ENCODE measurements around the gene SRGN. TPM values are rescaled to one million over a fixed set of nuclear protein-coding genes. Genes with fewer than 3 reads are reported as not detected.
A peak's percentile ranks its signal among the peaks of the same experiment; 100 is the strongest.

The SRGN gene
- total RNA-seq, 1 experiment from 2014 or later: 0.59 TPM

GRCh38 chr10:69070951-69071350, 17.0 kb upstream of the SRGN start:
- H3K4me3 ChIP-seq: no peak overlapping the region
- H3K4me1 ChIP-seq: peaks cover 6% of the 10 kb centered on the region
- H3K36me3 ChIP-seq: no peaks in the 10 kb centered on the region
- no peak overlapping the region for H3K27ac ChIP-seq
- no peaks in the 10 kb centered on the region for H3K27me3 ChIP-seq
- no peak for DNase-seq
- no peaks in the 10 kb centered on the region for H3K9me3 ChIP-seq (replicated peaks)

- H3K27me3 ChIP-seq: no peaks in the 10 kb centered on the region
- H3K4me3 ChIP-seq: no peak overlapping the region
- H3K27ac ChIP-seq: no peak overlapping the region
- no peak for DNase-seq
- no peaks in the 10 kb centered on the region for H3K36me3 ChIP-seq
- peaks cover 6% of the 10 kb centered on the region for H3K4me1 ChIP-seq
- no peaks in the 10 kb centered on the region for H3K9me3 ChIP-seq (replicated peaks)
Observed at GRCh38 chr10:69071610-69072009, 16.3 kb upstream of the SRGN start.

- no peak overlapping the region for H3K27ac ChIP-seq
- no peak for DNase-seq
- no peak overlapping the region for H3K4me3 ChIP-seq
- no peaks in the 10 kb centered on the region for H3K9me3 ChIP-seq (replicated peaks)
- H3K36me3 ChIP-seq: no peaks in the 10 kb centered on the region
- no peaks in the 10 kb centered on the region for H3K27me3 ChIP-seq
- peaks cover 7% of the 10 kb centered on the region for H3K4me1 ChIP-seq
Observed at GRCh38 chr10:69073026-69073425, 14.9 kb upstream of the SRGN start.

GRCh38 chr10:69073736-69074364, 14.1 kb upstream of the SRGN start:
- H3K4me3 ChIP-seq: no peak overlapping the region

GRCh38 chr10:69074532-69074931, 13.4 kb upstream of the SRGN start:
- Histone ChIP-seq H3K27me3 (no peaks in the 10 kb centered on the region), H3K36me3 (no peaks in the 10 kb centered on the region), H3K27ac (no peak overlapping the region), H3K9me3 (replicated peaks) (no peaks in the 10 kb centered on the region), H3K4me3 (no peak overlapping the region), H3K4me1 (peaks cover 8% of the 10 kb centered on the region)
- no peak for DNase-seq

More at GRCh38 chr10:69073736-69074364, 14.1 kb upstream of the SRGN start:
- no peak for DNase-seq
- no peaks in the 10 kb centered on the region for H3K27me3 ChIP-seq
- H3K4me1 ChIP-seq: peaks cover 11% of the 10 kb centered on the region
- no peaks in the 10 kb centered on the region for H3K36me3 ChIP-seq
- no peaks in the 10 kb centered on the region for H3K9me3 ChIP-seq (replicated peaks)
- no peak overlapping the region for H3K27ac ChIP-seq

- Histone ChIP-seq H3K4me1 (peaks cover 5% of the 10 kb centered on the region; the same call in 1 of the 2 replicates), H3K27me3 (no peaks in the 10 kb centered on the region), H3K4me3 (no peak overlapping the region), H3K9me3 (replicated peaks) (no peaks in the 10 kb centered on the region), H3K36me3 (no peaks in the 10 kb centered on the region), H3K27ac (no peak overlapping the region)
- DNase-seq: no peak
Observed at GRCh38 chr10:69075431-69075830, 12.5 kb upstream of the SRGN start.

GRCh38 chr10:69078311-69078710, 9.6 kb upstream of the SRGN start:
- Histone ChIP-seq H3K4me1 (peaks cover 5% of the 10 kb centered on the region; the same call in 1 of the 2 replicates), H3K9me3 (replicated peaks) (no peaks in the 10 kb centered on the region), H3K27ac (no peak overlapping the region), H3K36me3 (no peaks in the 10 kb centered on the region), H3K27me3 (no peaks in the 10 kb centered on the region), H3K4me3 (no peak overlapping the region)
- DNase-seq: peak; percentile 43 to 76

- DNase-seq: no peak
- Histone ChIP-seq H3K4me1 (peaks cover 5% of the 10 kb centered on the region; the same call in 1 of the 2 replicates), H3K36me3 (no peaks in the 10 kb centered on the region), H3K27me3 (no peaks in the 10 kb centered on the region), H3K4me3 (no peak overlapping the region), H3K9me3 (replicated peaks) (no peaks in the 10 kb centered on the region), H3K27ac (no peak overlapping the region)
Observed at GRCh38 chr10:69080226-69080625, 7.7 kb upstream of the SRGN start.

GRCh38 chr10:69086001-69086509, 1.8 kb upstream of the SRGN start:
- Histone ChIP-seq H3K27ac (no peak overlapping the region), H3K9me3 (replicated peaks) (no peaks in the 10 kb centered on the region), H3K4me1 (no peaks in the 10 kb centered on the region), H3K4me3 (peak overlapping the region; percentile 48), H3K36me3 (no peaks in the 10 kb centered on the region), H3K27me3 (no peaks in the 10 kb centered on the region)
- peak; percentile 33 to 63 for DNase-seq

GRCh38 chr10:69088471-69088769, 517 bp downstream of the SRGN start:
- H3K4me3 ChIP-seq: no peak overlapping the region
- no peaks in the 10 kb centered on the region for H3K9me3 ChIP-seq (replicated peaks)
- H3K4me1 ChIP-seq: no peaks in the 10 kb centered on the region
- no peak overlapping the region for H3K27ac ChIP-seq
- no peak for DNase-seq
- H3K36me3 ChIP-seq: no peaks in the 10 kb centered on the region
- H3K27me3 ChIP-seq: no peaks in the 10 kb centered on the region

- H3K4me3 ChIP-seq: no peak overlapping the region
- no peaks in the 10 kb centered on the region for H3K27me3 ChIP-seq
- no peak for DNase-seq
- no peaks in the 10 kb centered on the region for H3K9me3 ChIP-seq (replicated peaks)
- H3K4me1 ChIP-seq: no peaks in the 10 kb centered on the region
- H3K27ac ChIP-seq: no peak overlapping the region
- H3K36me3 ChIP-seq: no peaks in the 10 kb centered on the region
Observed at GRCh38 chr10:69088801-69089501, 1.0 kb downstream of the SRGN start.

GRCh38 chr10:69089638-69090599, 2.0 kb downstream of the SRGN start:
- Histone ChIP-seq H3K27ac (no peak overlapping the region), H3K9me3 (replicated peaks) (no peaks in the 10 kb centered on the region), H3K36me3 (no peaks in the 10 kb centered on the region), H3K4me3 (no peak overlapping the region), H3K4me1 (no peaks in the 10 kb centered on the region), H3K27me3 (no peaks in the 10 kb centered on the region)
- DNase-seq: no peak

GRCh38 chr10:69090685-69091084, 2.8 kb downstream of the SRGN start:
- no peak overlapping the region for H3K27ac ChIP-seq
- DNase-seq: no peak

GRCh38 chr10:69091143-69091651, 3.3 kb downstream of the SRGN start:
- Histone ChIP-seq H3K4me1 (no peaks in the 10 kb centered on the region), H3K27ac (no peak overlapping the region), H3K27me3 (no peaks in the 10 kb centered on the region), H3K4me3 (no peak overlapping the region), H3K36me3 (no peaks in the 10 kb centered on the region), H3K9me3 (replicated peaks) (no peaks in the 10 kb centered on the region)
- DNase-seq: no peak

More at GRCh38 chr10:69090685-69091084, 2.8 kb downstream of the SRGN start:
- Histone ChIP-seq H3K4me3 (no peak overlapping the region), H3K4me1 (no peaks in the 10 kb centered on the region), H3K9me3 (replicated peaks) (no peaks in the 10 kb centered on the region), H3K27me3 (no peaks in the 10 kb centered on the region), H3K36me3 (no peaks in the 10 kb centered on the region)
